Chondrocyte (in vitro differentiated cells): ENCODE measurements around the gene DFFA. TPM values are rescaled to one million over a fixed set of nuclear protein-coding genes. Genes with fewer than 3 reads are reported as not detected.

Experiments used
- DNase-seq: peaks from one replicate; pipeline ENCODE4 v3.0.0; 2021; ENCODE audit warnings: mixed read lengths, low spot score
- H3K27ac Mint-ChIP-seq: one replicate; pipeline ENCODE4 v1.8.0; 2021; ENCODE audit warnings: mild to moderate bottlenecking, moderate library complexity, mixed read lengths; ENCODE audit not compliant: unreplicated experiment
- H3K27me3 Mint-ChIP-seq: 2 replicates; pipeline ENCODE4 v1.8.0; 2021; ENCODE audit warnings: low read depth, mixed read lengths
- H3K36me3 Mint-ChIP-seq: 2 replicates; pipeline ENCODE4 v1.8.0; 2021; ENCODE audit warnings: low read depth, mixed read lengths
- H3K4me1 Mint-ChIP-seq: 2 replicates; pipeline ENCODE4 v1.8.0; 2021; ENCODE audit warnings: low read depth, mild to moderate bottlenecking, mixed read lengths
- H3K4me3 Mint-ChIP-seq: one replicate; pipeline ENCODE4 v1.8.0; 2021; ENCODE audit warnings: mild to moderate bottlenecking, moderate library complexity, mixed read lengths; ENCODE audit not compliant: unreplicated experiment
- H3K9me3 Mint-ChIP-seq: 2 replicates; pipeline ENCODE4 v1.8.0; 2021; ENCODE audit warnings: low read depth, mixed read lengths
- CTCF ChIP-seq: fragments of 200-600 bp; sonication (generic); IDR thresholded peaks from 2 replicates; pipeline ENCODE4 v1.5.0; 2021; ENCODE audit warnings: antibody characterized with exemption, mild to moderate bottlenecking, moderate library complexity
- total RNA-seq: library from RNA; stranded (reverse); gene quantifications from 3 replicates; pipeline ENCODE4 v1.2.1, GENCODE V29; 2021

The DFFA gene
- total RNA-seq, 1 donor from 2014 or later, result 33.7 TPM

DNA sequence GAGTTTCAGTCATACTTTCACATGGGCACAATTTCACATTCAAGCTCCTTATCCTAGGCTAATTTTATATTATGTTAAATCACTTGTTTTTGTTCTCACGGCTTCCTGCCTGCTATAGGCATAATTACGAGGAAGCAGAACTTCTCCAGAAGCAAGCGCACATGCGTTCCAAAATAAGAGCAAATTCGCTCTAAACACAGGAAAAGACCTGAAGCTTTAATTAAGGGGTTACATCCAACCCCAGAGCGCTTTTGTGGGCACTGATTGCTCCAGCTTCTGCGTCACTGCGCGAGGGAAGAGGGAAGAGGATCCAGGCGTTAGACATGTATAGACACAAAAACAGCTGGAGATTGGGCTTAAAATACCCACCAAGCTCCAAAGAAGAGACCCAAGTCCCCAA lies 22.6 kb downstream of the DFFA start, which contains the start of gene CORT:
CORT (plus strand) TSS at position 281 of the 400 bp plus-strand sequence. CDS start 193 bp downstream, outside the sequence.
- TF ChIP-seq CTCF, result no peak
- no peaks in the 10 kb centered on the region for H3K27me3 Mint-ChIP-seq
- no peak for DNase-seq
- H3K4me1 Mint-ChIP-seq, result peaks cover 18% of the 10 kb centered on the region
- H3K36me3 Mint-ChIP-seq, result no peaks in the 10 kb centered on the region
- no peak within 1 kb of the TSS for H3K27ac Mint-ChIP-seq
- no peaks in the 10 kb centered on the region for H3K9me3 Mint-ChIP-seq
- no peak within 1 kb of the TSS for H3K4me3 Mint-ChIP-seq

DNA sequence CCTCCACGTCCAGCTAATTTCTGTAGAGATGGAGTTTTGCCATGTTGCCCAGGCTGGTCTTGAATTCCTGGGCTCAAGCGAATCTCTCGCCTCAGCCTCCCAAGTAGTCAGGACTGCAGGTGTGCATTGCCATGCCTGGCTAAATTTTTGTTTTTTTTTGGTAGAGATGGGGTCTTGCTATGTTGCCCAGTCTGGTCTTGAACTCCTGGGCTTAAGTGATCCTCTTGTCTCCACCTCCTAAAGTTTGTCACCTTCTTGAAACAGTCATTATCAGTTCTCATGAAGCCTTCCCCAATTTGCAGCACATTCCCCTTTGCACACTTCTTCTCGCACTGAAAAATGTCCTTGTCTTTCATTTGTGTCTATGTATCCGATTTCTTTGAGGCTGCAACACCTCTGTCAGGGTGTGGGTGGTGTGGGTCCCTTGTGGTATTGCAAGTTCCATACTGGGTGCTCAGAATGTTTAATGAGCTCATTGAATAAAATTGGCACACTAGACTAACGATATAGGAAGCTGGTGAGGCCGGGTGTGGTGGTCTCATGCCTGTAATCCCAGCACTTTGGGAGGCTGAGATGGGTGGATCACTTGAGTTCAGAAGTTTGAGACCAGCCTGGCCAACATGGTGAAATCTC lies 25.4 kb downstream of the DFFA start:
- H3K9me3 Mint-ChIP-seq, result no peaks in the 10 kb centered on the region
- no peak overlapping the region for H3K4me3 Mint-ChIP-seq
- no peaks in the 10 kb centered on the region for H3K27me3 Mint-ChIP-seq
- no peaks in the 10 kb centered on the region for H3K36me3 Mint-ChIP-seq
- DNase-seq, result no peak
- H3K4me1 Mint-ChIP-seq, result peaks cover 16% of the 10 kb centered on the region
- no peak overlapping the region for H3K27ac Mint-ChIP-seq
- no peak for TF ChIP-seq CTCF

GRCh38 chr1:10444795-10445397 lies 27.4 kb downstream of the DFFA start:
- no peak overlapping the region for H3K4me3 Mint-ChIP-seq
- no peaks in the 10 kb centered on the region for H3K27me3 Mint-ChIP-seq
- no peak for TF ChIP-seq CTCF
- no peaks in the 10 kb centered on the region for H3K9me3 Mint-ChIP-seq
- H3K27ac Mint-ChIP-seq, result no peak overlapping the region
- no peaks in the 10 kb centered on the region for H3K36me3 Mint-ChIP-seq
- no peaks in the 10 kb centered on the region for H3K4me1 Mint-ChIP-seq
- DNase-seq, result no peak

DNA sequence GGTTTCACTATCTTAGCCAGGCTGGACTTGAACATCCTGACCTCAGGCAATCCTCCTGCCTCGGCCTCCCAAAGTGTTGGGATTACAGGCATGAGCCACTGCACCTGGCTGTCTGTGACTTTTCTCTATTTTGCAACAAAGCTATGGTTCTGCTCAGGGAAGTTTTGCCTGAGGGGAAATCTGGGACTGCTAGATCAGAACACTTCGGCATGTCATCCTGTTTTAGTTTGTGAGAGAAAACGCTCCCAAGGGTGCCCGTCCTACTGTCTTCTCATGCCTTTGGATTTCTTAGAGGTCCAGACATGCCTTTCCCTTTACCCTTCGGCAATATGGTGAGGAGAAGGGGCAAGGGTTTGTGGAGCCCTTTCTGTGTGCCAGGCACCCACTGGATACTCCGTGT lies 28.1 kb downstream of the DFFA start:
- no peak overlapping the region for H3K4me3 Mint-ChIP-seq
- no peaks in the 10 kb centered on the region for H3K4me1 Mint-ChIP-seq
- H3K27ac Mint-ChIP-seq, result no peak overlapping the region
- TF ChIP-seq CTCF, result no peak
- no peaks in the 10 kb centered on the region for H3K36me3 Mint-ChIP-seq
- no peaks in the 10 kb centered on the region for H3K27me3 Mint-ChIP-seq
- DNase-seq, result no peak
- no peaks in the 10 kb centered on the region for H3K9me3 Mint-ChIP-seq

DNA sequence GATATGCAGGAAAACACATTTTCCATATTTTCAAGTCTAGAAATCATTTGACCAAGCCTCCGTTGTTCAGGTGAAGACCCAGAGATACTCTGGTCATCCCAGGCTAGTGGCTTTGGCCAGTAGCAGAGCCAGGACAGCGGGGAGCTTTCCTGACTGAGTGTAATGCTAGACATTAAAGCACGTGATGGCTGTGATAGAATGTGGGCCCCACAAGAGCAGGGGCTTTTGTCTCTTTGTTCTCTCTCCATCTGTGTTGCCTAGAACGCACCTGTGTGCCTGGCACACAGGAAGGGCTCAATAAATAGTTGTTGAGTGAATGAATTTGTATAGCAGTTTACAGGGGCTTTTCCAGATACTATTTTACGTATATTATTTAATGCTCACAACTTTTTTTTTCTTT lies 31.5 kb downstream of the DFFA start:
- H3K4me3 Mint-ChIP-seq, result no peak overlapping the region
- no peak for TF ChIP-seq CTCF
- H3K27me3 Mint-ChIP-seq, result no peaks in the 10 kb centered on the region
- no peaks in the 10 kb centered on the region for H3K36me3 Mint-ChIP-seq
- H3K9me3 Mint-ChIP-seq, result no peaks in the 10 kb centered on the region
- no peak overlapping the region for H3K27ac Mint-ChIP-seq
- H3K4me1 Mint-ChIP-seq, result no peaks in the 10 kb centered on the region
- DNase-seq, result no peak
